ENCODE measurements around the gene TOP3A. TPM values are rescaled to one million over a fixed set of nuclear protein-coding genes. Genes with fewer than 3 reads are reported as not detected.
"Not testable (repeated sequence)": the region's sequence is repeated elsewhere in the genome, so short reads cannot be mapped to it uniquely, and the experiment has no call there.

The TOP3A gene, protein sequence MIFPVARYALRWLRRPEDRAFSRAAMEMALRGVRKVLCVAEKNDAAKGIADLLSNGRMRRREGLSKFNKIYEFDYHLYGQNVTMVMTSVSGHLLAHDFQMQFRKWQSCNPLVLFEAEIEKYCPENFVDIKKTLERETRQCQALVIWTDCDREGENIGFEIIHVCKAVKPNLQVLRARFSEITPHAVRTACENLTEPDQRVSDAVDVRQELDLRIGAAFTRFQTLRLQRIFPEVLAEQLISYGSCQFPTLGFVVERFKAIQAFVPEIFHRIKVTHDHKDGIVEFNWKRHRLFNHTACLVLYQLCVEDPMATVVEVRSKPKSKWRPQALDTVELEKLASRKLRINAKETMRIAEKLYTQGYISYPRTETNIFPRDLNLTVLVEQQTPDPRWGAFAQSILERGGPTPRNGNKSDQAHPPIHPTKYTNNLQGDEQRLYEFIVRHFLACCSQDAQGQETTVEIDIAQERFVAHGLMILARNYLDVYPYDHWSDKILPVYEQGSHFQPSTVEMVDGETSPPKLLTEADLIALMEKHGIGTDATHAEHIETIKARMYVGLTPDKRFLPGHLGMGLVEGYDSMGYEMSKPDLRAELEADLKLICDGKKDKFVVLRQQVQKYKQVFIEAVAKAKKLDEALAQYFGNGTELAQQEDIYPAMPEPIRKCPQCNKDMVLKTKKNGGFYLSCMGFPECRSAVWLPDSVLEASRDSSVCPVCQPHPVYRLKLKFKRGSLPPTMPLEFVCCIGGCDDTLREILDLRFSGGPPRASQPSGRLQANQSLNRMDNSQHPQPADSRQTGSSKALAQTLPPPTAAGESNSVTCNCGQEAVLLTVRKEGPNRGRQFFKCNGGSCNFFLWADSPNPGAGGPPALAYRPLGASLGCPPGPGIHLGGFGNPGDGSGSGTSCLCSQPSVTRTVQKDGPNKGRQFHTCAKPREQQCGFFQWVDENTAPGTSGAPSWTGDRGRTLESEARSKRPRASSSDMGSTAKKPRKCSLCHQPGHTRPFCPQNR
- 29.7 and 31.3 TPM in 2 replicates for total RNA-seq (2014; rRNA removed; shearing (Covaris generic))

DNA sequence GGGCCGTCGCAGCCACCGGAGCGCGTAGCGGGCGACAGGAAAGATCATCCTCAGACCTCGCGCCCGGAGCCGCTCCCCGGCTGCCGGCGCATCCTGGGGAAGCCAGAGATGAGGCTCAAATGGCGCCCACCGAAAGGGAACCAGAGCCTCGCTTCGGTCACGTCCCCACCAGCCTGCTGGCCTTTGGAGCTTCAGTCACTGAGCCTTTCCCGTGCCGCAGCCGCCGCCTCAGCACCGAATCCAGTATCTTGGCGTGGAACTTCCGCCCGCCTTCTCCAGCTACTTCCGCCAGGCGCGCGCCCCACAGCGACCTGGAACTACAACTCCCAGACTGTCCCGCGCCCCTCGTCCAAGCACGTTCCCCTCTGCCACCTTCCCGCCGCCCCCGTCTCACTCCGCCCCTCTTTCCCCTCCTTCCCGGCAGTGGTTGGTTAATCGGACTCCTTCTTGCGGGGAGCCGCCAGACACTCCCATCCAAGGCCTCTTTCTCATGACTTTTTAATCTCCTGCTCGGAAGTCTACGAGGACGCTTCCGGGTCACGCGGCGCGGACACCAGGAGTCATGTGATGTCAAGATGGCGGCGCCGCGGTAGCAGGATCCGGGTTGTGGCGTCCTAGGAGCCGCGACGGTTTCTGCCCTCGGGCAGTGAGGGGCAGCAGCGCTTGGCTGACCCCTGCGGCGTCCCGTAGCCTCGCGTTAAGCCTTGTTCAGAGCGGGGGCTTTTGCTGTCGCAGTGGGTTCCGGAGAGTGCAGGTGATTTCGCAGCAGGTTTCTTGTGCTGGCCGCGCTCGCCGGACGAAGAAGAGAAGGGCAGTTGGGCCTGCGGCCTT, at the start of gene TOP3A, which contains the start of gene SMCR8:
Gene TOP3A (minus strand): TSS at position 264 of the 831 bp plus-strand sequence. CDS start 216 bp downstream, at position 48.
Gene SMCR8 (plus strand): TSS at position 563 of the 831 bp plus-strand sequence. CDS start 497 bp downstream, outside the sequence.
- peak; percentile 99 for DNase-seq (ENCODE audit: low spot score)
- in situ Hi-C loops (cut with HindIII; ENCODE audit: low sequenced_read_pairs) = no loop called here

- no peak for DNase-seq (ENCODE audit: low spot score)
- in situ Hi-C loops (cut with HindIII; ENCODE audit: low sequenced_read_pairs) = no loop called here
These were observed 49.4 kb upstream of the TOP3A start for GRCh38 chr17:18364166-18364565.

DNA sequence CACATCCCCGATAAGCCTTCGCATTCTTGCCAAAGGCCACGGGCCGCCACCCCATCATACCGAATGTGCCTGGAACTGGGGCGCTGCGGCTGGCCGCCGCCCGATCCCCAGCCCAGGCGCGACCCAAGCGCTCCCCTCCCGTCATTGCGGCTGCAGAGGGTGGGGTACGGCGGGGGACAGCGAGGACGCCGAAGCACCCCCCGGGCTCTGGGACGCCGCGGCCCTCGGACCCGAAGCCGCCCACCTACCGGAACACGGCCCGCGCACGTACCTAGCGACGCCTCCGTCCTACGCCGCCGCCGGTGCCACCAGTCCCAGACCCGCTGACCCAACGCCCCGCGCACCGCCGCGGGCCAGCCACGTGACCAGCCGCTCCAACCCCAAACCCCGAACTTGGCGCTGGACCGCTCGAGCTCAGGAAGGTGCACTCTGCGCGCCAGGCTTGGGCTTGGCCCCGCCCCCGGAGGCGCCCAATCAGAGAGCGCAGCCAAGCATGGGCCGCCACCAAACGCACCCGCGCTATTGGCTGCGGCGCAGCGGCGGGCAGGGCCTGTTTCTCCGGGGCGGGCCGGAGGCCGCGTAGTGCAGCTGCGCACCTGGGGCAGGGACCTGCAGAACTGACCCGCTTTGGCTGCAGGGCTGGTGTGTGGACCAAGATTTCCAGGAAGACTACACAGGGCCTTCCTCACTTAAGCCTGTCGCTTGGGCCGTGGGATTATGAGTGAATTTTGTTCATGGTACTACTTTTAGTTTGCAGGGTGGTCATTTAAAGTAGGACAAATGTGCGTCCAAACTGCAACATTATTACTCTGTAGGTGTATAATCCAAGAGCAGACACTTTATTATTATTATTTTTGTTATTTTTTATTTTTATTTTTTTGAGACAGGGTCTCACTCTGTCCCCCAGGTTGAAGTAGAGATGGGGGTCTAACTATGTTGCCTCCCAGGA, 48.6 kb upstream of the TOP3A start, which contains the start of gene SHMT1:
Gene SHMT1 (minus strand): TSS at position 450 of the 949 bp plus-strand sequence. CDS start 7,569 bp downstream, outside the sequence.
- peak; percentile 97 for DNase-seq (ENCODE audit: low spot score)
- in situ Hi-C loops (cut with HindIII; ENCODE audit: low sequenced_read_pairs) = no loop called here

GRCh38 chr17:18362698-18363100, 47.9 kb upstream of the TOP3A start:
- peak; percentile 66 for DNase-seq (ENCODE audit: low spot score)

GRCh38 chr17:18361837-18362697, 47.3 kb upstream of the TOP3A start:
- in situ Hi-C loops (cut with HindIII; ENCODE audit: low sequenced_read_pairs) = no loop called here

More at GRCh38 chr17:18362698-18363100, 47.9 kb upstream of the TOP3A start:
- in situ Hi-C loops (cut with HindIII; ENCODE audit: low sequenced_read_pairs) = no loop called here

GRCh38 chr17:18360518-18360917, 45.7 kb upstream of the TOP3A start:
- no peak for DNase-seq (ENCODE audit: low spot score)
- in situ Hi-C loops (cut with HindIII; ENCODE audit: low sequenced_read_pairs) = no loop called here

More at GRCh38 chr17:18361837-18362697, 47.3 kb upstream of the TOP3A start:
- DNase-seq (ENCODE audit: low spot score) = peak; percentile 17

DNA sequence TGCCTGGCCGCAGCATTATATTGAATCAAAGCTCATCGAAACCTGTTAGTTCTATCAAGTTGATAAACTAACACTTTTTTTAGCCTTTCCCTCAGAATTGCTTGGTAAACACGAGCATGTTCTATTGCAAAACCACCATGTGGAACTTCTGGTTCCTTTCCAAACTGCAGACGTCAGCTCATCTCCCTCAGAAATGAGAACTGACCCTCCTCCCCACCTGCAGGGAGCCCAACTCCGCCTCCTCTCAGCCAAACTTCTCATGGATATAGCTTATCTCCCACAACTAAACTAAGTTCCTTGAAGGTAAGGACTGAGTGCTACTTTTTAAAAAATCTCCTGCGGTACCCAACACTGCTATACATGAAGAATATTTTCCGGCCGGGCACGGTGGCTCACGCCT, 41.8 kb upstream of the TOP3A start:
- DNase-seq (ENCODE audit: low spot score) = peak; percentile 27
- in situ Hi-C loops (cut with HindIII; ENCODE audit: low sequenced_read_pairs) = no loop called here

DNA sequence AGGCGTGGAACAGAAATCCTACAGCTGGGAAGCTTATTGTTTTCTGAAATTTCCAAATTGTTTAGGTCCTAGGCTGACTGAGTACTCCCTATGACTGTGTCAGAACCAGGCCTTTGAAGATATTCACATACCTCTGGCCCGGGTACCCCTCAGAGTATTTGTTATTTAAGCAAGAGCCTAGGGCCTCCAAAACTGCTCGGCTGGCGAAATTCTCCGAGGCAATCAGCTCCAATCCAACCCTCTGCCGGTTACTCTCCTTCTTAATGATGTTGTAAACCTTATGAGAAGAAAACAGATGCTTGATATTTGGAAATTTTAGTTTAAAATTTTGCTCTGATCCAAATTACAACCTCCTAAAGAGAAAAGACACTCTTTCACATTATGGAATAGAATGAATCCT, 38.7 kb upstream of the TOP3A start:
- no peak for DNase-seq (ENCODE audit: low spot score)
- in situ Hi-C loops (cut with HindIII; ENCODE audit: low sequenced_read_pairs) = no loop called here

- DNase-seq (ENCODE audit: low spot score) = no peak
- in situ Hi-C loops (cut with HindIII; ENCODE audit: low sequenced_read_pairs) = no loop called here
These were observed 29.2 kb upstream of the TOP3A start for GRCh38 chr17:18344021-18344420.

GRCh38 chr17:18339933-18340332, 25.1 kb upstream of the TOP3A start:
- in situ Hi-C loops (cut with HindIII; ENCODE audit: low sequenced_read_pairs) = no loop called here
- DNase-seq (ENCODE audit: low spot score) = no peak

DNA sequence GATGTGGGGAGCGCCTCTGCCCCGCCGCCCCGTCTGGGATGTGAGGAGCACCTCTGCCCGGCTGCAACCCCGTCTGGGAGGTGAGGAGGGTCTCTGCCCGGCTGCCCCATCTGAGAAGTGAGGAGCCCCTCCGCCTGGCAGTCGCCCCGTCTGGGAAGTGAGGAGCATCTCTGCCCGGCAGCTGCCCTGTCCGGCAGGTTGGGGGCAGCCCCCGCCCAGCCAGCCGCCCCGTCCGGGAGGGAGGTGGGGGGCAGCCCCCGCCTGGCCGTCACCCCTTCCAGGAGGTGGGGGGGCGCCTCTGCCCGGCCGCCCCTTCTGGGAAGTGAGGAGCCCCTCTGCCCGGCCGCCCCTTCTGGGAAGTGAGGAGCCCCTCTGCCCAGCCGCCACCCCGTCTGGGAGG, 23.4 kb upstream of the TOP3A start:
- DNase-seq (ENCODE audit: low spot score); in situ Hi-C loops (cut with HindIII; ENCODE audit: low sequenced_read_pairs): not testable (repeated sequence)

DNA sequence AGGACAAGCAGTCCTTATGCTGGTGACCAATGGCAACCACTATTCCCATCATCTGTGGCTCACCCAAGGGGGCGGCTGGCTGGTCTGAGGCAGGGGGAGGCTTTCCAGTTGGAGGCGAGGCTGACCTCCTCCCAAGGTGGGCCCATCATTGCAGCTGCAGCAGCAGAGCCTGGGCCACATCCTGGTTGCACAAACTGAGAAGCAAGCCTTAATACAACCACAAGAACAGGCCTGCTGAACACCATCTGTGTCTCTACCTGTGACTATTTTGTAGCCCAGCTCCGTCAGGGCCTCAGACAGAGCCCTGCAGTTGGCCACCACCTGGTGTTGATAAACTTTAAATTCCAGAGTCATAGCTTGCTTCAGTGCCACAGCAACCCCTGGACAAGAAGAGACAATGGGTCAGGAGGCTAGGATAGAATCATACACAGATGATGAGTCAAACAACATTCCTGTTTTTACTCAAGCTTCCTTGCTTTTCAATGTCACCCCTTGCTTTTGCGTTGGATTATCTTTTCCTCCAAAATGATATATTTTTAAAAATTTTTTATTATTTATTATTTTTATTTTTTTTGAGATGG, 18.2 kb upstream of the TOP3A start:
- no peak for DNase-seq (ENCODE audit: low spot score)
- in situ Hi-C loops (cut with HindIII; ENCODE audit: low sequenced_read_pairs) = no loop called here

DNA sequence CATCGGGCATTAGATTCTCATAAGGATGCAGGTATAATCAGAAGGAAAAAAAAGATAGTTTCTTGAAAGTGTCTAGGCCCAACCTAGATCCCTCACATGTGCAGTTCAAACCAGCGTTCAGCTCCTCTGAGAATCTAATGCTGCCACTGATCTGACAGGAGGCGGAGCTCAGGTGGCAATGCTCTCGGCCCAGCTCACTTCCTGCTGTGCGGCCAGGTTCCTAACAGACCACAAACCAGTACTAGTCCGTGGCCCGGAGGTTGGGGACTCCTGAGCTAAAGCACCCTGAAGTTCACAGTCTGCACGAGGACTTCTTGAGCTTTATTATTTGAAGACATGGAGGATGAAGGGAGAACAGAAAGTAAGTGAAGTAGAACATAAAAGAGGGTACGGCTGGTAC, 17.1 kb upstream of the TOP3A start:
- in situ Hi-C loops (cut with HindIII; ENCODE audit: low sequenced_read_pairs) = no loop called here
- DNase-seq (ENCODE audit: low spot score) = no peak

DNA sequence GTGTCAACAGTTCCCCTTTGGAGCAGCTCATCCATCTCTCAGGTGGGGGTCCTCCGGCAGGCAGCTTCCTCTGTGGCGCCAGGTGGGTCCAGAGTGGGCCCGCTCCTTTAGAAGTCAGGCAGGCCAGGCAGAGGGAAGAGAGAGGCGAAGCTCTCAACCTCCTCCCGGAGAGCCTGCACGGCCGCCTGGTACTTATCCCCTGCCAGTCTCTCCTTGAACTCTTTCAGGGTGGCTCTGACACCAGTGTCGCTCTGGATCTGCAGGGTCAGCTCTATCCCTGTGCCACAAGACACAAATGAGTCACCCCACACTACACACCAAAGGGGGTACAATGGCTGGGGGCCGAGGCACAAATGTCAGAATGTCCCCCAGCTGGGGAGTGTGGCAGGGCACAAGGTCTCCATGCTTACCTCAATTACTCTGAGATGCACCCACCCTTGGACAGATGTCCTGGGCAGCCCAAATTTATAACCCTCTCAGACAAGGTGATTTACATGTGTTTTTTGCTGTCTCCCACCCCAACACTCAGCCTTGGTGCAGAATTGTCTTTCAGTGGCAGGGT, 13.9 kb upstream of the TOP3A start:
- no peak for DNase-seq (ENCODE audit: low spot score)
- in situ Hi-C loops (cut with HindIII; ENCODE audit: low sequenced_read_pairs) = no loop called here

DNA sequence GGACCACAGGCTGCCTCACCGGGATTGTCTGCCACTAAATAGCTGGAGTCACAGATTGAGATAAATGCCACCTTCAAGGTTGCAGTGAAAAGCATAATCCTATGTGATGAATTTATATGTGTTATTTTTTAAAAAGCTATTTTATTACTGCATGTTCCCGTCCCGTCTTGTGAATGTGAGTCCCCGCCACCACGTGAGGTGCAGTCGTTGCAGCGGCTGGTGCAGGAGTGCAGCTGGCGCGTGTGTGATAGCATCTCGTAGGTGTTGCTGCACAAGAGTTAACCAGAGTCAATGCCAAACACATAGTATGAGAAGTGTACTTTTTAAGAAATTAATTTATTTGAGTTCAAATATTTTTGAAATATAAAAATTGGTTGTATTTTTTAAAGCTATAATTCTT, 12.8 kb upstream of the TOP3A start:
- in situ Hi-C loops (cut with HindIII; ENCODE audit: low sequenced_read_pairs) = no loop called here
- DNase-seq (ENCODE audit: low spot score) = no peak

GRCh38 chr17:18327093-18327492, 12.3 kb upstream of the TOP3A start:
- no peak for DNase-seq (ENCODE audit: low spot score)
- in situ Hi-C loops (cut with HindIII; ENCODE audit: low sequenced_read_pairs) = no loop called here
